HG02852 (cell line): ENCODE measurements around the gene RNF186.

Experiments used
- ATAC-seq: cut with Tn5 transposase; IDR thresholded peaks from one replicate; pipeline ENCODE4 v1.9.1; 2021; ENCODE audit warnings: mild to moderate bottlenecking, moderate library complexity; ENCODE audit not compliant: unreplicated experiment

RNF186 gene

DNA sequence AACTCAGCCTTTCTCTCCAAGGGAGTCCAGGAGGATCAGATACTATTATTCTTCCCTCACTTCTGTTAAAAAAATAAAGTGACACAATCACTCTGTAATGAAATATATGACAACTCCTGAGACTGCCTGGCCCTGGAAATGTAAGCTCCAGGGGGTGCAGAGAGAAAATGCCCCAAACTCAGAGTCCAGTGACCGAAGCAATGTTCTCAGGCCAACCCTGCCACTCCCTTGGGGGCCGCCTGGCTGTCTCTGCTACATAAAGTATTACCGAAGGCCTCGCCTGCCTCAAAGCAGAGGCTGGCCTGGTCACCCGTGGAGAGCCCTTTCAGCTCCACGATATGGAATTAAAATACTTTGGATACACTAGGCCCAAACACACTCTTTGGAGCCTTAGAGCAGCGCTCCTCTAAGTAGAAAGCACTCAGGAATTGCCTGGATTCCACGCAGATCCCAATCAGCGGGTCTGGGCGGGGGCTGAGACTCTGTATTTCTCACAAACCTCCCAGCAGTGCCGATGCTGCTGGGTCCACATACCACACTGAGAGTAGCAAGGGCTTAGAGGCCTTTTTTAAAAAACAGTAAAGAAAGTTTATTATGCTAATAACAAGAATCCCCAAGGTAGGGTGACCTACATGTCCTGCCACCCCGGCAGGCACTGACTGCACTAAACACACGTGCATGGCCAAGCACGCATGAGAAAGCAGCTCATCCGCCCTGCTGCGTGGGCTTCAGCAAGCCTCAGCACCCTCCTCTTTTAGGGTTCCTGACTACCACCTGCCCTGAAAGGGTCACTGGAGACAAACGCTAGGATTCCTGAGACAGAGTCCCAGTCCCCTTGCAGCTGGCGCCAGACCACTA, 46.5 kb downstream of the RNF186 start:
- no peak for ATAC-seq

DNA sequence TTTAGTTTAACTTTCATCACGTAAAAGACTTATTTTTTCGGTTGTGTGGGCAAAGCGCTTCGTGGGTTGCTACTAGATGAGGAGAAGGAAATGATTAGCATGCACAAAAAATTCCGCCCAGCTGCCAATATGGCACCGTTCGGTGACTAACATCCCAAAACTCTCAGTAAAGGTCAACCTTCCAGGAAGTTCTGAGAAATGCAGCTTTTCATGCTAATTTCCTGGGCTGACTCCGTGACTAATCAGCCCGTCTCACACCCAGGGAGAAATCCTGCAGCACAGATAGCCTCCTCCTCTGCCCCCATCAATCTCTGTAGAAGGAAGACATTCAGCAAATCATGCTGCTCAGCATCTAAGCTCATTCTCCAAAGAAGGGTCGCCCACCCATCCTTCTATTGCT, 49.5 kb downstream of the RNF186 start:
- no peak for ATAC-seq

DNA sequence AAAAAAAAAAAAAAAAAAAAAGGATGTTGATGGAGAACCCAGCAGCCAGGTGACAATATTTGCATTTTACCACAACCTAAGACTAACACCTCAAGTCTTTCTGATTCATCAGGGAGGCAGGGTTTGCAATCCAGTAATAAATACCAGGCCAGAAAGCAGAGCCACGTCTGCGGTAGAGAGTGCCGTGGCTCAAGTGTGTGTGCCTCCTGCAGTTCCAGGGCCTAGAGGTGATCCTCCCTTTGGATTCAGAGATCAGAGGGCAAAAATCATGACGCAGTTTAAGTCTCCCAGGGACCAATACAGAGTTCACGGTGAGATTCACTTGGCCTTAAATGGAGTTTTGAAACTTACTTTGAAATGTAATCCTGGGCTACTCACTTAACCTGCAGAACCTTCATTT, 50.2 kb downstream of the RNF186 start:
- ATAC-seq: no peak
